GM21515 (cell line): Measurements from ENCODE around the gene KDM6A.
"Not testable (repeated sequence)": the region's sequence is repeated elsewhere in the genome, so short reads cannot be mapped to it uniquely, and the experiment has no call there.

Experiments
- ATAC-seq: cut with Tn5 transposase; IDR thresholded peaks from one replicate; pipeline ENCODE4 v1.9.1; 2021; ENCODE audit not compliant: unreplicated experiment

KDM6A gene

GRCh38 chrX:44872821-44873414 lies at the start of gene KDM6A:
Gene KDM6A (plus strand): TSS chrX:44873188. CDS start chrX:44873552, 364 bp downstream.
- ATAC-seq = peak; percentile 89

- ATAC-seq = not testable (repeated sequence)
Measured at GRCh38 chrX:44823193-44823592, 49.8 kb upstream of the KDM6A start.

GRCh38 chrX:44828008-44828605 lies 44.9 kb upstream of the KDM6A start:
- ATAC-seq = no peak

GRCh38 chrX:44829832-44830231 lies 43.2 kb upstream of the KDM6A start:
- no peak for ATAC-seq

GRCh38 chrX:44842550-44843317 lies 30.3 kb upstream of the KDM6A start:
- ATAC-seq = no peak

- no peak for ATAC-seq
Measured at GRCh38 chrX:44843318-44843702, 29.7 kb upstream of the KDM6A start.

- ATAC-seq = no peak
Measured at GRCh38 chrX:44843753-44844152, 29.2 kb upstream of the KDM6A start, which contains the start of gene DUSP21. Gene DUSP21 (plus strand): TSS chrX:44844021. CDS start chrX:44844133, 112 bp downstream.

- no peak for ATAC-seq
Measured at GRCh38 chrX:44844204-44844603, 28.8 kb upstream of the KDM6A start.

- ATAC-seq = not testable (repeated sequence)
Measured at GRCh38 chrX:44850891-44851290, 22.1 kb upstream of the KDM6A start.

- no peak for ATAC-seq
Measured at GRCh38 chrX:44871114-44871645, 1.8 kb upstream of the KDM6A start.

- ATAC-seq = peak; percentile 24
Measured at GRCh38 chrX:44871931-44872820, 812 bp upstream of the KDM6A start.

GRCh38 chrX:44873415-44874276 lies 658 bp downstream of the KDM6A start:
- ATAC-seq = no peak

GRCh38 chrX:44874420-44875184 lies 1.6 kb downstream of the KDM6A start:
- no peak for ATAC-seq

- ATAC-seq = no peak
Measured at GRCh38 chrX:44875185-44875489, 2.1 kb downstream of the KDM6A start.

GRCh38 chrX:44876086-44876485 lies 3.1 kb downstream of the KDM6A start:
- no peak for ATAC-seq

GRCh38 chrX:44876767-44877166 lies 3.8 kb downstream of the KDM6A start:
- no peak for ATAC-seq

GRCh38 chrX:44878780-44879179 lies 5.8 kb downstream of the KDM6A start:
- no peak for ATAC-seq

- no peak for ATAC-seq
Measured at GRCh38 chrX:44881549-44881948, 8.6 kb downstream of the KDM6A start.

GRCh38 chrX:44882635-44883034 lies 9.6 kb downstream of the KDM6A start:
- ATAC-seq = no peak
